Central memory CD8-positive, alpha-beta T cell (primary cell): ENCODE data around the gene GALNT1.

Source experiments
- ATAC-seq: fragments of 150-1000 bp; cut with Tn5 transposase; replicated peaks from 2 replicates; pipeline ENCODE4 v1.10.0; 2022; ENCODE audit warnings: mild to moderate bottlenecking, moderate FRiP score, moderate number of reproducible peaks; ENCODE audit not compliant: poor library complexity, severe bottlenecking; ENCODE audit errors: extremely low read depth
- DNase-seq, 2 donors: peaks; one replicate each; pipeline ENCODE4 v3.0.0; 2021; ENCODE audit warnings: low spot score in 2 of 2
- H3K27ac Mint-ChIP-seq: one replicate; pipeline ENCODE4 v1.8.0; 2022; ENCODE audit warnings: low read depth, mild to moderate bottlenecking, moderate library complexity, mixed read lengths
- H3K27me3 Mint-ChIP-seq: one replicate; pipeline ENCODE4 v1.8.0; 2022; ENCODE audit warnings: mixed read lengths
- H3K36me3 Mint-ChIP-seq: one replicate; pipeline ENCODE4 v1.8.0; 2022; ENCODE audit warnings: mild to moderate bottlenecking, moderate library complexity, mixed read lengths; ENCODE audit not compliant: insufficient read depth
- H3K4me1 Mint-ChIP-seq: one replicate; pipeline ENCODE4 v1.8.0; 2022; ENCODE audit warnings: mixed read lengths
- H3K4me3 Mint-ChIP-seq: one replicate; pipeline ENCODE4 v1.8.0; 2022; ENCODE audit warnings: mild to moderate bottlenecking, moderate library complexity, mixed read lengths
- H3K9me3 Mint-ChIP-seq: one replicate; pipeline ENCODE4 v1.8.0; 2022; ENCODE audit warnings: mixed read lengths

The GALNT1 gene

GRCh38 chr18:35671966-35672603 lies 90.5 kb downstream of the GALNT1 start:
- Mint-ChIP-seq H3K4me3 (no peak overlapping the region), H3K27me3 (no peaks in the 10 kb centered on the region), H3K4me1 (peaks cover 9% of the 10 kb centered on the region), H3K36me3 (peaks cover 4% of the 10 kb centered on the region), H3K9me3 (no peaks in the 10 kb centered on the region), H3K27ac (no peak overlapping the region)
- DNase-seq (no peak), ATAC-seq (no peak)

GRCh38 chr18:35672897-35673296 lies 91.4 kb downstream of the GALNT1 start:
- H3K4me1 Mint-ChIP-seq = peaks cover 9% of the 10 kb centered on the region
- no peak overlapping the region for H3K4me3 Mint-ChIP-seq
- peaks cover 1% of the 10 kb centered on the region for H3K36me3 Mint-ChIP-seq
- ATAC-seq = no peak
- H3K27me3 Mint-ChIP-seq = no peaks in the 10 kb centered on the region
- no peak for DNase-seq
- no peaks in the 10 kb centered on the region for H3K9me3 Mint-ChIP-seq
- no peak overlapping the region for H3K27ac Mint-ChIP-seq

- Mint-ChIP-seq H3K4me1 (peaks cover 9% of the 10 kb centered on the region), H3K27me3 (no peaks in the 10 kb centered on the region), H3K4me3 (no peak overlapping the region), H3K9me3 (no peaks in the 10 kb centered on the region), H3K36me3 (peaks cover 4% of the 10 kb centered on the region), H3K27ac (no peak overlapping the region)
- ATAC-seq (no peak), DNase-seq (no peak)
Measured at GRCh38 chr18:35673682-35674081, 92.1 kb downstream of the GALNT1 start.

GRCh38 chr18:35680139-35680551 lies 98.6 kb downstream of the GALNT1 start:
- Mint-ChIP-seq H3K4me3 (no peak overlapping the region), H3K9me3 (no peaks in the 10 kb centered on the region), H3K4me1 (peaks cover 9% of the 10 kb centered on the region), H3K36me3 (peaks cover 24% of the 10 kb centered on the region), H3K27me3 (no peaks in the 10 kb centered on the region), H3K27ac (no peak overlapping the region)
- ATAC-seq (no peak), DNase-seq (no peak)

- DNase-seq (no peak), ATAC-seq (no peak)
- Mint-ChIP-seq H3K27ac (no peak overlapping the region), H3K9me3 (no peaks in the 10 kb centered on the region), H3K27me3 (no peaks in the 10 kb centered on the region), H3K4me1 (no peaks in the 10 kb centered on the region), H3K4me3 (no peak overlapping the region), H3K36me3 (peaks cover 33% of the 10 kb centered on the region)
Measured at GRCh38 chr18:35682281-35682867, 100.8 kb downstream of the GALNT1 start.

- Mint-ChIP-seq H3K27me3 (no peaks in the 10 kb centered on the region), H3K4me3 (no peak overlapping the region), H3K4me1 (no peaks in the 10 kb centered on the region), H3K27ac (no peak overlapping the region), H3K9me3 (no peaks in the 10 kb centered on the region), H3K36me3 (peaks cover 34% of the 10 kb centered on the region)
- ATAC-seq (no peak), DNase-seq (no peak)
Measured at GRCh38 chr18:35683021-35683420, 101.5 kb downstream of the GALNT1 start.

- no peak overlapping the region for H3K4me3 Mint-ChIP-seq
- no peaks in the 10 kb centered on the region for H3K9me3 Mint-ChIP-seq
Measured at GRCh38 chr18:35688757-35689156, 107.2 kb downstream of the GALNT1 start.

GRCh38 chr18:35689728-35690127 lies 108.2 kb downstream of the GALNT1 start:
- no peak for ATAC-seq

More at GRCh38 chr18:35688757-35689156, 107.2 kb downstream of the GALNT1 start:
- Mint-ChIP-seq H3K27me3 (no peaks in the 10 kb centered on the region), H3K27ac (no peak overlapping the region), H3K4me1 (no peaks in the 10 kb centered on the region), H3K36me3 (peaks cover 32% of the 10 kb centered on the region)
- DNase-seq (no peak), ATAC-seq (no peak)

GRCh38 chr18:35691625-35692024 lies 110.1 kb downstream of the GALNT1 start:
- Mint-ChIP-seq H3K27me3 (no peaks in the 10 kb centered on the region), H3K4me1 (no peaks in the 10 kb centered on the region), H3K4me3 (no peak overlapping the region), H3K36me3 (peaks cover 16% of the 10 kb centered on the region), H3K27ac (no peak overlapping the region), H3K9me3 (no peaks in the 10 kb centered on the region)
- no peak for DNase-seq
- ATAC-seq = no peak

More at GRCh38 chr18:35689728-35690127, 108.2 kb downstream of the GALNT1 start:
- no peak for DNase-seq
- no peak overlapping the region for H3K27ac Mint-ChIP-seq
- no peaks in the 10 kb centered on the region for H3K9me3 Mint-ChIP-seq
- H3K27me3 Mint-ChIP-seq = no peaks in the 10 kb centered on the region
- H3K36me3 Mint-ChIP-seq = peaks cover 25% of the 10 kb centered on the region
- H3K4me3 Mint-ChIP-seq = no peak overlapping the region
- H3K4me1 Mint-ChIP-seq = no peaks in the 10 kb centered on the region

GRCh38 chr18:35692866-35693265 lies 111.3 kb downstream of the GALNT1 start:
- H3K4me1 Mint-ChIP-seq = no peaks in the 10 kb centered on the region
- H3K27ac Mint-ChIP-seq = no peak overlapping the region
- no peaks in the 10 kb centered on the region for H3K9me3 Mint-ChIP-seq
- peaks cover 12% of the 10 kb centered on the region for H3K36me3 Mint-ChIP-seq
- ATAC-seq (no peak), DNase-seq (no peak)
- H3K27me3 Mint-ChIP-seq = no peaks in the 10 kb centered on the region
- H3K4me3 Mint-ChIP-seq = no peak overlapping the region

- DNase-seq = no peak
- no peak for ATAC-seq
- Mint-ChIP-seq H3K27me3 (no peaks in the 10 kb centered on the region), H3K27ac (no peak overlapping the region), H3K9me3 (no peaks in the 10 kb centered on the region), H3K36me3 (peaks cover 6% of the 10 kb centered on the region), H3K4me3 (no peak overlapping the region), H3K4me1 (no peaks in the 10 kb centered on the region)
Measured at GRCh38 chr18:35693829-35694228, 112.3 kb downstream of the GALNT1 start.

GRCh38 chr18:35694808-35695207 lies 113.3 kb downstream of the GALNT1 start:
- no peak for ATAC-seq
- H3K4me1 Mint-ChIP-seq = no peaks in the 10 kb centered on the region
- no peak for DNase-seq
- peaks cover 4% of the 10 kb centered on the region for H3K36me3 Mint-ChIP-seq
- H3K4me3 Mint-ChIP-seq = no peak overlapping the region
- no peaks in the 10 kb centered on the region for H3K9me3 Mint-ChIP-seq
- H3K27ac Mint-ChIP-seq = no peak overlapping the region
- no peaks in the 10 kb centered on the region for H3K27me3 Mint-ChIP-seq

- no peaks in the 10 kb centered on the region for H3K9me3 Mint-ChIP-seq
- H3K27ac Mint-ChIP-seq = no peak overlapping the region
- peaks cover 2% of the 10 kb centered on the region for H3K36me3 Mint-ChIP-seq
- no peaks in the 10 kb centered on the region for H3K27me3 Mint-ChIP-seq
- no peaks in the 10 kb centered on the region for H3K4me1 Mint-ChIP-seq
- no peak overlapping the region for H3K4me3 Mint-ChIP-seq
- no peak for DNase-seq
- no peak for ATAC-seq
Measured at GRCh38 chr18:35695384-35695783, 113.8 kb downstream of the GALNT1 start.
